SJSA1 (cell line): ENCODE results near the gene SENP5. TPM values are rescaled to one million over a fixed set of nuclear protein-coding genes. Genes with fewer than 3 reads are reported as not detected.
"Not testable (repeated sequence)": the region's sequence is repeated elsewhere in the genome, so short reads cannot be mapped to it uniquely, and the experiment has no call there.

Experiments used
- DNase-seq, 2 experiments: peaks; one replicate each; pipeline ENCODE4 v3.0.0-alpha.2; 2015 to 2020; ENCODE audit warnings: low spot score in 2 of 2, low read depth in 1 of 2
- H3K27ac ChIP-seq: fragments of 250-450 bp; sonication (Bioruptor Pico); 2 replicates; pipeline ENCODE4 v1.5.1; 2020; ENCODE audit warnings: mild to moderate bottlenecking, moderate library complexity
- H3K27me3 ChIP-seq: fragments of 250-450 bp; sonication (Bioruptor Pico); replicated peaks from 2 replicates; pipeline ENCODE4 v1.5.1; 2020; ENCODE audit warnings: mild to moderate bottlenecking, moderate library complexity
- H3K36me3 ChIP-seq: fragments of 250-450 bp; sonication (Bioruptor Pico); 2 replicates; pipeline ENCODE4 v1.5.1; 2020; ENCODE audit warnings: mild to moderate bottlenecking
- H3K4me1 ChIP-seq: fragments of 250-450 bp; sonication (Bioruptor Pico); replicated peaks from 2 replicates; pipeline ENCODE4 v1.6.1; 2021; ENCODE audit warnings: mild to moderate bottlenecking
- H3K4me3 ChIP-seq: fragments of 250-450 bp; sonication (Bioruptor Pico); 2 replicates; pipeline ENCODE4 v1.5.1; 2020; ENCODE audit warnings: mild to moderate bottlenecking
- H3K9me3 ChIP-seq: fragments of 250-450 bp; sonication (Bioruptor Pico); replicated peaks from 2 replicates; pipeline ENCODE4 v1.5.1; 2020; ENCODE audit warnings: mild to moderate bottlenecking
- total RNA-seq: library from RNA; depleted of rRNA; stranded (reverse); fragments of >200 nt; shearing (Covaris generic); gene quantifications from 2 replicates; pipeline ENCODE4 v1.2.3, GENCODE V29; 2014

Gene SENP5
- total RNA-seq, 1 experiment from 2014 or later: 35.6 TPM

DNA sequence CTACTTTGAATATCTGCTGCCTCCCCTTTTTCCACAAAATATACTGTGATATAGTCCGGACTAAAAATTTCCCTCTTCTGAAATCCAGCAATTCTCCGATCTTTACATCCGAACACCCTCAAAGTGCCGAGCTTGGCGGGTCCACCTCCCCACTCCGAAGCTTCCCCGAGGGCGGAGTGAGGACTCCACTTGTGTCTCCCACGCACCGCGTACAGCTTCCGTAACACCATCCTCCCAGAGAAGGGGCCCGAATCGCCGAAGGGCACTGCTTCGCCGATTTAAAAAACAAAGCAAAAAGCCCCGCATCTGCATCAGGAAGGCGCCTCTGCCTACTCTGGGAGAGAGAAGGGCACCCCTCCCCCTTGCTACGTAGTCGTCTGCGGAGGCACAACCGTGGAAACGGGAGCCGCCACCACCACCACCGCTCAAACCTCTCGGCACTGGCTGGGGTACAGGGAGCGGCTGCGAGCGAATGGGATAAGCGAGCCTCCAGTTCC, 74.1 kb downstream of the SENP5 start:
- Histone ChIP-seq H3K4me3 (peak overlapping the region; percentile 96), H3K36me3 (peaks cover 62% of the 10 kb centered on the region), H3K9me3 (no peaks in the 10 kb centered on the region), H3K27ac (peak overlapping the region; percentile 66), H3K4me1 (peaks cover 15% of the 10 kb centered on the region), H3K27me3 (no peaks in the 10 kb centered on the region)
- DNase-seq: peak in 1 of 2 experiments; percentile 55

DNA sequence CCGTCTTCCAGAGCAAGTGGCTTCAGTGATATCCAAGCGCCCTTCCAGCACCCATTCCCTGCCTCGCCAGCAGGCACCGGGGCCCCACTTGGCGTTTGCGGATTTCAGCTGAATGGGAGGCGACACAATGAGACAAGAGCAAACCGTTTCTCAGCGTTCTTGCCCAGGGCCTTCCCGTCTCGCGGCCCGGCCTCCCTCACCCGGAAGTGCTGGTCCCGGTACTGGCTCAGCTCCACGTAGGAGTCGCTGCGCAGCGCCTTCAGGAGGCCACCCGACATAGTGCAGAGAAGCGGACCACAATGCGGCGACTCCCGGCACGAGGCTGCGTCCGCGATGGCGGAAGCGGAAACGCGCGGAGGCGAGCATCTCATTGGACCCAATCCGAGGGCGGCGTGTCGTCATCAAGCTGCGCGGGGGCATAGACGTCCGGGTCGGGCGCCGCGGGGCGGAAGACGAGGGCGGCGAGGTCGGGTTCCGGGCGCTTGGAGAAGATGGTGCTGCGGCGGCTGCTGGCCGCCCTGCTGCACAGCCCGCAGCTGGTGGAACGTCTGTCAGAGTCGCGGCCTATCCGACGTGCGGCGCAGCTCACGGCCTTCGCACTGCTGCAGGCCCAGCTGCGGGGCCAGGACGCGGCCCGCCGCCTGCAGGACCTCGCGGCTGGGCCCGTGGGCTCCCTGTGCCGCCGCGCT, 74.7 kb downstream of the SENP5 start, which contains the start of gene NCBP2:
TSS of gene NCBP2 (minus strand) at position 303 of the 689 bp plus-strand sequence. CDS start at position 278, 25 bp downstream.
- Histone ChIP-seq H3K27me3 (no peaks in the 10 kb centered on the region), H3K36me3 (peaks cover 56% of the 10 kb centered on the region), H3K27ac (peak within 1 kb of the TSS; percentile 66), H3K9me3 (no peaks in the 10 kb centered on the region), H3K4me1 (peaks cover 15% of the 10 kb centered on the region), H3K4me3 (peak within 1 kb of the TSS; percentile 96)
- DNase-seq: peak; percentile 92 to 98

DNA sequence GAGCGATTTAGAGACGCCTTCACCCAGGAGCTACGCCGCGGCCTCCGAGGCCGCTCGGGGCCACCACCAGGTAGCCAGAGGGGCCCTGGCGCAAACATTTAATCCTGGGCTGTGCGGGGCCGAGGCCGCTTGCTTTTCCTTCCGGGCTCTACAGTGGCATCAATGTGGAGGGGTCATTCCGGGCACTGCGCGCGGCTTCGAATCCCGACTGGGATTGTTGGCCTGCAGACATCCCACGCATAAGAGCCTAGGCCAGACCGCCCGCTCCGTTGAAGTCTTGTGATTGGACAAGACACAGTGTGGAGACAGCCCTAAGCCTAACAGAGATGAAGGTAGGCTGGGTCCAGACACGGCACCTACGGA, 75.2 kb downstream of the SENP5 start:
- H3K36me3 ChIP-seq: peaks cover 51% of the 10 kb centered on the region
- DNase-seq: no peak

DNA sequence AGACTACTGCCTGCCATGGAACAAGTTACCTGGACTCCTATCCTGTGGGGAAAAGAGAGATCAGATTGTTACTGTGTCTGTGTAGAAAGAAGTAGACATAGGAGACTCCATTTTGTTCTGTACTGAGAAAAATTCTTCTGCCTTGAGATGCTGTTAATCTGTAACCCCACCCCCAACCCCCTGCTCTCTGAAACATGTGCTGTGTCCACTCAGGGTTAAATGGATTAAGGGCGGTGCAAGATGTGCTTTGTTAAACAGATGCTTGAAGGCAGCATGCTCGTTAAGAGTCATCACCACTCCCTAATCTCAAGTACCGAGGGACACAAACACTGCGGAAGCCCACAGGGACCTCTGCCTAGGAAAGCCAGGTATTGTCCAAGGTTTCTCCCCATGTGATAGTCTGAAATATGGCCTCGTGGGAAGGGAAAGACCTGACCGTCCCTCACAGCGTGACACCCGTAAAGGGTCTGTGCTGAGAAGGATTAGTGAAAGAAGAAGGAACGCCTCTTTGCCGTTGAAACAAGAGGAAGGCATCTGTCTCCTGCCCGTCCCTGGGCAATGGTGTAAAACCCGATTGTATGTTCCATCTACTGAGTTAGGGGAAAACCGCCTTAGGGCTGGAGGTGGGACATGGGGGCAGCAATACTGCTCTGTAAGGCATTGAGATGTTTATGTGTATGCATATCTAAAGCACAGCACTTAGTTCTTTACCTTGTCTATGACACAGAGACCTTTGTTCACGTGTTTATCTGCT, 76.5 kb downstream of the SENP5 start:
- not testable (repeated sequence) for DNase-seq, H3K27me3 ChIP-seq, H3K27ac ChIP-seq, H3K4me3 ChIP-seq, H3K9me3 ChIP-seq
- peaks cover 37% of the 10 kb centered on the region for H3K36me3 ChIP-seq
- H3K4me1 ChIP-seq: peaks cover 15% of the 10 kb centered on the region

More for the DNA sequence above, 75.2 kb downstream of the SENP5 start:
- Histone ChIP-seq H3K4me3 (peak overlapping the region; percentile 96), H3K9me3 (no peaks in the 10 kb centered on the region), H3K27ac (peak overlapping the region; percentile 33), H3K27me3 (no peaks in the 10 kb centered on the region), H3K4me1 (peaks cover 15% of the 10 kb centered on the region)

DNA sequence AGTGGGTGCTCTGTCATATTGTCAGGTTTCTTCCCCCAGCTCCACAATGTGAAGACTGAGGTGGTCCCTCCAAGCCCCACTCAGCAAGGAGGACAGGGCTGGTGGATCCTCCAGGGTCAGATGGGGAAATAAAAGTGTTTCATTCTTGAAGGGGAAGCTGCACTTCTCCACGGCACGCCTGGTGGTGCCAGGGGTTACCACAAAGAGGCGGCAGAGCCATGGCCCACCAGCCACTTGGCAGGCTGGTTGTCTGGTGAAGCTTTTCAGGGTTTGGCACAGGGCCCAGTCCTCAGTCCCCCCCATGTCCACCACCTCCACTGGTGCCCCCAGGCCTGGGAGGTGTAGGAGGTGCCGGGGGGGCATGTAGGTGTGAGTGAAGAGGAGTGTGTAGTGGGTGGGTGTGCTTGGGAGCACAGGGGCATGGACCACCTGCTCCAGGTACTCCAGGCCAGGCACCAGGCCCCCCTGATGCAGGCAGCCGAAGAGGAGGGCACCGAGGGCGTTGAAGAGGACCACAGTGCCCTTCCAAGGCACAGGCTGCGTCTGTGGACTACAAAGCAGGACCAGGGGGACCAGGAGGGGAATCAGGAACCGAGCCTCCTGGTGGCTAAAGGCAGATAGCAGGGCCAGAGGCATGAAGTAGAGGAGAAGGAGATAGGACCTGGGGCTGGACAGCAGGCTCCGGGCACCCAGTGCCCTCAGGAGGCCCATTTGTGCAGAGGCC, 79.6 kb downstream of the SENP5 start:
- Histone ChIP-seq H3K4me1 (peaks cover 6% of the 10 kb centered on the region), H3K36me3 (peaks cover 12% of the 10 kb centered on the region), H3K27me3 (no peaks in the 10 kb centered on the region), H3K9me3 (no peaks in the 10 kb centered on the region), H3K4me3 (no peak overlapping the region), H3K27ac (no peak overlapping the region)
- no peak for DNase-seq

DNA sequence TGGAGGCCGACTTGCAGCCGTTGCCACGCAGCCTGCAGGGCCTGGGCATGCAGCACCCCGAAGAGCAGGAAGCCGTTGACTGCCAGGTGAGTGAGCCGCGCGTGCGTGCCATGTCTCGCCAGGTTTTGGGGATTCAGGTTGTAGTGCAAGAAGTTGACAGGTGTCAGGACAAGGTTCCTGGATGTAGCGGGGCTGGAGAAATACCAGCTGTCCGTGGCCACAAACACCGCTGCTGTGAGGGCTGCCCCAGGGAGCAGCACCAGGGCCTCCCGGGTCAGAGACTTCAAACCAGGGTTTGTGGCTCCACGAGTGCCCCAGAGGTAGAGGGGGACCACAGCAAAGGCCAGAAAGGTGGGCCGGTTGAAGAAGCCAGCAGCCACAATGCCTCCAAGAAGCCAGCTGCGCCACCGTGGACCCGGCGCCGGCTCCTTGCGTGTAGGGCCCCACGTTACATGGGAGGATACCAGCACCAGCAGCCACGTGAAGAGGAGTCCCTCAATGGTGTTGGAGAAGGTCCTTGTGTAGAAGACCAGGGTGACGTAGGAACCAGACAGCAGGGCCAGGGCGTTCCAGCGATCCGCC, 80.2 kb downstream of the SENP5 start:
- Histone ChIP-seq H3K4me1 (peaks cover 6% of the 10 kb centered on the region), H3K36me3 (peaks cover 7% of the 10 kb centered on the region; the same call in 1 of the 2 replicates)
- DNase-seq: no peak

DNA sequence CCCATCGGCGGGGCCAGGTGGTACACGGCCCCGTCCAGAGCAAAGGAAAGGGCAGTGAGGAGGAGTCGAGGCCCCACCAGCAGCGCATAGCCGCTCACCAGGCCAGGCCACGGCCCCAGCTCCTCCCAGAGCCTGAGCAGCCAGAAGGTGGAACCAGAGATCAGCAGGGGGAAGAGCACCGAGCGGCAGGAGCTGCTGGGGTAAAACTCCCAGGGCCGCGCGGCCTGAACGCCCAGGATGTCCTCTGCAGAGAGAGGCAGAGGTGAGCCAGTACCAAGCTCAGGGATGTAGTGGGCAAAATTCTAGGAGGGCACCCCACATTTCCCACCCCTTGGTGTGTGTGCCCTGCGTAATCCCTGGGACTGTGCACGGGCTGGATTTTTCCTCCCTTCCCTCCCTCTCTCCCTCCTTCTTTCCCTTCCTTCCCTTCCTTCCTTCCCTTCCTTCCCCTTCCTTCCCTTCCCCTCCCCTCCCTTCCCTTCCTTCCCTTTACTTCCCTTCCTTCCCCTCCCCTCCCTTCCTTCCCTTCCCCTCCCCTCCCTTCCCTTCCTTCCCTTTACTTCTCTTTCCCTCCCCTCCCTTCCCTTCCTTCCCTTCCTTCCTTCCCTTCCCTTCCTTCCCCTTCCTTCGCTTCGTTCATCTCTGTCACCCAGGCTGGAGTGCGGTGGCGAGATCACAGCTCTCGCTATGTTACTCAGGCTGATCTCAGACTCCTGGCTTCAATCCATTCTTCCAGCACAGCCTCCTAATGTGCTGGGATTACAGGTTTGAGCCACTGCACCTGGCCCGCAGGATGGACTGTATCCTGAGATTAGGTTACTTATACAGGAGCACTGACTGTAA, 80.9 kb downstream of the SENP5 start:
- H3K9me3 ChIP-seq: no peaks in the 10 kb centered on the region
- no peaks in the 10 kb centered on the region for H3K27me3 ChIP-seq
- no peak overlapping the region for H3K4me3 ChIP-seq
- no peak for DNase-seq
- no peak overlapping the region for H3K27ac ChIP-seq
- peaks cover under 1% of the 10 kb centered on the region for H3K4me1 ChIP-seq
- H3K36me3 ChIP-seq: peaks cover 3% of the 10 kb centered on the region; the same call in 1 of the 2 replicates

More for the DNA sequence above, 80.2 kb downstream of the SENP5 start:
- Histone ChIP-seq H3K27ac (no peak overlapping the region), H3K4me3 (no peak overlapping the region), H3K27me3 (no peaks in the 10 kb centered on the region), H3K9me3 (no peaks in the 10 kb centered on the region)

DNA sequence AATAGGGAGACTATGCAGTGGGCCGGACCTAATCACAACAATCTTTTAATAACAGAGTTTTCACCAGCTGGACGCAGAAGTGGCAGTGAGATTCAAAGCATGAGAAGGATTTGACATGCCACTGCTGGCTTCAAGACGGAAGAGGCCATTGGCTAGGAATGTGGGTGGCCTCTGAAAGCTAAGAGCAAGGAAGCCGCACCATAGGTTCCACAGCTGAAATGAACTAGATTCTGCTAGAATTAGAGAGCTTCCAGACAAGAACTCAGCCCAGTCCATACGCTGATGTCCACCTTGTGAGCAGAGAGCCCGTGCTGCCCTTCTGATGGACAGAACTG, 81.5 kb downstream of the SENP5 start:
- no peak for DNase-seq
- Histone ChIP-seq H3K9me3 (no peaks in the 10 kb centered on the region), H3K36me3 (peaks cover 3% of the 10 kb centered on the region; the same call in 1 of the 2 replicates)

DNA sequence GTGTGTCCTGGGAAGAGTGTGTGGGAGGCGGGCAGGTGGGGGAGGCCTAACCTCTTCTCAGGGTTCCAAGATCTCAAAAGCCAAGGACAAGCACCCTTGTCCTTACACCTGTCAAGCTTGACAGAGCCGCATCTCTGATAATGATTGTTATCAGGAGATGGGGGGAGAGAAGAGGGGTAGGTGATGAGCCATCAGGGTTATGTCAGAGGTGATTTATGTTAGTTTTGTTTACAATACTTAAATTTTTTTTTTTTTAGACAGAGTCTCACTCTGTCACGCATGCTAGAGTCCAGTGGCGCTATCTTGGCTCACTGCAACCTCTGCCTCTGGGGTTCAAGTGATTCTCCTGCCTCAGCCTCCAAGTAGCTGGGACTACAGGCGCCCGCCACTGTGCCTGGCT, 82.0 kb downstream of the SENP5 start:
- DNase-seq: no peak
- no peaks in the 10 kb centered on the region for H3K9me3 ChIP-seq
- H3K27ac ChIP-seq: no peak overlapping the region
- H3K4me3 ChIP-seq: no peak overlapping the region
- H3K4me1 ChIP-seq: no peaks in the 10 kb centered on the region
- H3K36me3 ChIP-seq: no peaks in the 10 kb centered on the region
- no peaks in the 10 kb centered on the region for H3K27me3 ChIP-seq

More for the DNA sequence above, 81.5 kb downstream of the SENP5 start:
- Histone ChIP-seq H3K4me1 (no peaks in the 10 kb centered on the region), H3K27me3 (no peaks in the 10 kb centered on the region), H3K4me3 (no peak overlapping the region), H3K27ac (no peak overlapping the region)

DNA sequence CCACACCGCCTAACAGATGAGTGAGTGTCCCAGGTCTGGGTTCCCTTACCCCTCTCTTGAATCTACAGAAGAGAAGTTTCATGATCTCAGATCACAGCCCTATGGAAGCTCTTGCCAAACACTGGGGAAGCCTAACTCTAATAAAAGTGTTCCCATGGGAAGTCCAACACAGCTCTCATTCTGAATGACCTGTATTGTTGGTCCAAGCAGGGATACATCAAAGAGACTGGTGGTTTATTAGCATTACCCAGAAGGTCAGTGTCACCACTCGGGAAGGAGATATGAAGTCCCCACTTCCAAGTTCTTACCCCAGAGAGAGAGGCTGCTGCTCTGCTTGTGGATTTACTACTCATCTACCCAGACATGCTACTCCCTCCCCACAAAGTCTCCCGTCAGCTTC, 83.7 kb downstream of the SENP5 start:
- H3K27me3 ChIP-seq: no peaks in the 10 kb centered on the region
- H3K36me3 ChIP-seq: no peaks in the 10 kb centered on the region
- no peaks in the 10 kb centered on the region for H3K9me3 ChIP-seq
- H3K4me1 ChIP-seq: no peaks in the 10 kb centered on the region
- DNase-seq: no peak
- no peak overlapping the region for H3K27ac ChIP-seq
- H3K4me3 ChIP-seq: no peak overlapping the region

DNA sequence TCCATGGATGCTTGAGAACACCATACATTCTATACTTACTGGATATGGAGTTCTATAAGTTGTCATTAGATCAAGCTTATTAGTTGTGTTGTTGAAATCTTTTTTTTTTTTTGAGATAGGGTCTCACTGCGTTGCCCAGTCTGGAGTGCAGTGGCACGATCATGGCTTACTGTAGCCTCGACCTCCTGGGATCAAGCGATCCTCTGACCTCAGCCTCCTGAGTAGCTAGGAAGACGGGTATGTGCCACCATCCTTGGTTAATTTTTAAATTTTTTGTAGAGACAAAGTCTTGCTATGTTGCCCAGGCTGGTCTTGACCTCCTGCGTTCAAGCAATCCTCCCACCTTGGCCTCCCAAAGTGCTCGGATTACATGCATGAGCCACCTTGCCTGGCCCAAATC, 87.1 kb downstream of the SENP5 start:
- no peaks in the 10 kb centered on the region; the same call in 1 of the 2 replicates for H3K27me3 ChIP-seq
- no peaks in the 10 kb centered on the region for H3K36me3 ChIP-seq
- DNase-seq: no peak
- no peak overlapping the region for H3K27ac ChIP-seq
- H3K9me3 ChIP-seq: no peaks in the 10 kb centered on the region
- no peaks in the 10 kb centered on the region for H3K4me1 ChIP-seq
- no peak overlapping the region for H3K4me3 ChIP-seq

DNA sequence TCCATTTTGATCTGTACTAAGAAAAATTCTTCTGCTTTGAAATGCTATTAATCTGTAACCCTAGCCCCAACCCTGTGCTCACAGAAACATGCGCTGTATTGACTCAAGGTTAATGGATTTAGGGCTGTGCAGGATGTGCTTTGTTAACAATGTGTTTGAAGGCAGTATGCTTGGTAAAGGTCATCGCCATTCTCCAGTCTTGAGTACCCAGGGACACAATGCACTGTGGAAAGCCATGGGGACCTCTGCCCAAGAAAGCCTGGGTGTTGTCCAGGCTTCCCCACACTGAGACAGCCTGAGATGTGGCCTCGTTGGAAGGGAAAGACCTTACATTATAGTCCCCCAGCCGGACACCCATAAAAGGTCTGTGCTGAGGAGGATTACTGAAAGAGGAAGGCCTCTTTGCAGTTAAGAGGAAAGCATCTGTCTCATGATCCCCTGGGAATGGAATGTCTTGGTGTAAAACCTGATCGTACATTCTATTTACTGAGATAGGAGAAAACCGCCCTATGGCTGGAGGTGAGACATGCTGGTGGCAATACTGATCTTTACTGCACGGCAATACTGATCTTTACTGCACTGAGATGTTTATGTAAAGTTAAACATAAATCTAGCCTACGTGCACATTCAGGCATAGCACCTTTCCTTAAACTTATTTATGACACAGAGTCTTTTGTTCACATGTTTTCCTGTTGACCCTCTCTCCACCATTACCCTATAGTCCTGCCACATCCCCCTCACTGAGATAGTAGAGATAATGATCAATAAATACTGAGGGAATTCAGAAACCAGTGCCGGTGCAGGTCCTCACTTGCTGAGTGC, 94.6 kb downstream of the SENP5 start:
- Histone ChIP-seq H3K9me3 (no peaks in the 10 kb centered on the region), H3K4me1 (no peaks in the 10 kb centered on the region), H3K4me3 (no peak overlapping the region), H3K27me3 (no peaks in the 10 kb centered on the region), H3K27ac (no peak overlapping the region), H3K36me3 (no peaks in the 10 kb centered on the region)
- peak in 1 of 2 experiments; percentile 12 for DNase-seq
